Fibroblast of lung (primary cell): Measurements from ENCODE around the gene HACE1.

Source experiments
- EZH2 ChIP-seq: IDR thresholded peaks from 2 replicates; pipeline ENCODE4 v1.5.1; 2012; ENCODE audit warnings: low read length, control low read depth, mild to moderate bottlenecking; ENCODE audit errors: missing control alignments
- TF ChIP-seq, protein P1 (sequence below), 2 donors: IDR thresholded peaks in 1 of 2; conservative IDR thresholded peaks in 1 of 2; 1 replicate in 1 of 2; 2 replicates in 1 of 2; pipeline ENCODE4 v1.5.1; 2011 to 2012; ENCODE audit warnings: low read length in 2 of 2, control low read depth in 1 of 2, inconsistent platforms in 1 of 2, low read depth in 1 of 2, mild to moderate bottlenecking in 1 of 2

DNA sequence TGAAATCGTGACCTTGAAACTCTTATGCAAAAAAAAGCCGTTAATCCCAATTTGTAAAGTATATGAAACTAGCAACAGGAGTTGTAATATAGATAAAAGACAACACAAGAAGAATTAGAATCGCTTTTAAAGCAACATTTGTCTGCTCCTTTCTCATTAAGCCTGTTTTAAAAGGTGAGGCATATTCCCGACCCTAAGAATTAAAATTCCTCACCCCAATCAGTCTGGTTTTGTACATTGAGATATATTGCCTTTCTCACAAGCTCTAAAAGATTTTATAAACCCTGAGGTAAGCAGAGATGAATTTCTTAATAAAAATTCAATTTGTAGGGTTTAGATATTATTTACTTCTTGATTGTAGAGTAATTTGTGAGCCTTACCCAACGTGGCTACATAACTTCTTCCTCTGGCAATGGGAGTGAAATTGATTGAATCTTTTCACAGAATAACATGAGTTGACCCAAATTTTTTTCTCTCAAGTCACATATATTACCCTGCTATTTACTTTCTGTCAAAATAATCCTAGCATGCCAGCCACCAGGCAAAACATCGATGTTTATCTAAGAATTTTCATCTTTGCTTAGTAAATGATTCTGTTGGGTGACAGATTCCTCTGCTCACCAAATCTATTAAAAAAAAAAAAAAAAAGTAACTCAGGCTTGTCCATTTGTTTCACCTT lies 173.7 kb downstream of the HACE1 start:
- TF ChIP-seq, protein P1, sequence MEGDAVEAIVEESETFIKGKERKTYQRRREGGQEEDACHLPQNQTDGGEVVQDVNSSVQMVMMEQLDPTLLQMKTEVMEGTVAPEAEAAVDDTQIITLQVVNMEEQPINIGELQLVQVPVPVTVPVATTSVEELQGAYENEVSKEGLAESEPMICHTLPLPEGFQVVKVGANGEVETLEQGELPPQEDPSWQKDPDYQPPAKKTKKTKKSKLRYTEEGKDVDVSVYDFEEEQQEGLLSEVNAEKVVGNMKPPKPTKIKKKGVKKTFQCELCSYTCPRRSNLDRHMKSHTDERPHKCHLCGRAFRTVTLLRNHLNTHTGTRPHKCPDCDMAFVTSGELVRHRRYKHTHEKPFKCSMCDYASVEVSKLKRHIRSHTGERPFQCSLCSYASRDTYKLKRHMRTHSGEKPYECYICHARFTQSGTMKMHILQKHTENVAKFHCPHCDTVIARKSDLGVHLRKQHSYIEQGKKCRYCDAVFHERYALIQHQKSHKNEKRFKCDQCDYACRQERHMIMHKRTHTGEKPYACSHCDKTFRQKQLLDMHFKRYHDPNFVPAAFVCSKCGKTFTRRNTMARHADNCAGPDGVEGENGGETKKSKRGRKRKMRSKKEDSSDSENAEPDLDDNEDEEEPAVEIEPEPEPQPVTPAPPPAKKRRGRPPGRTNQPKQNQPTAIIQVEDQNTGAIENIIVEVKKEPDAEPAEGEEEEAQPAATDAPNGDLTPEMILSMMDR (conservative IDR thresholded peaks at IDR 0.05 in 1 of 2, IDR thresholded peaks at IDR 0.05 in 1 of 2; ENCODE audit: low read depth in 1 of 2, low read length in 2 of 2) = no peak
- no peak for TF ChIP-seq EZH2
